Measurements from ENCODE around the gene RAB31.

The RAB31 gene

GRCh38 chr18:9690418-9691188 lies 17.5 kb upstream of the RAB31 start:
- in situ Hi-C loops (cut with HindIII; ENCODE audit: low sequenced_read_pairs) = no loop called here

GRCh38 chr18:9691235-9691634 lies 16.9 kb upstream of the RAB31 start:
- in situ Hi-C loops (cut with HindIII; ENCODE audit: low sequenced_read_pairs) = no loop called here

GRCh38 chr18:9694174-9694573 lies 13.9 kb upstream of the RAB31 start:
- in situ Hi-C loops (cut with HindIII; ENCODE audit: low sequenced_read_pairs) = no loop called here

GRCh38 chr18:9694952-9695495 lies 13.1 kb upstream of the RAB31 start:
- in situ Hi-C loops (cut with HindIII; ENCODE audit: low sequenced_read_pairs) = no loop called here

- in situ Hi-C loops (cut with HindIII; ENCODE audit: low sequenced_read_pairs) = no loop called here
Observed at GRCh38 chr18:9695605-9696004, 12.5 kb upstream of the RAB31 start.

GRCh38 chr18:9696112-9696511 lies 12.0 kb upstream of the RAB31 start:
- in situ Hi-C loops (cut with HindIII; ENCODE audit: low sequenced_read_pairs) = no loop called here

- in situ Hi-C loops (cut with HindIII; ENCODE audit: low sequenced_read_pairs) = no loop called here
Observed at GRCh38 chr18:9696701-9697100, 11.4 kb upstream of the RAB31 start.

- in situ Hi-C loops (cut with HindIII; ENCODE audit: low sequenced_read_pairs) = no loop called here
Observed at GRCh38 chr18:9697121-9697520, 11.0 kb upstream of the RAB31 start.

GRCh38 chr18:9698497-9698896 lies 9.6 kb upstream of the RAB31 start:
- in situ Hi-C loops (cut with HindIII; ENCODE audit: low sequenced_read_pairs) = no loop called here

GRCh38 chr18:9700261-9700796 lies 7.8 kb upstream of the RAB31 start:
- in situ Hi-C loops (cut with HindIII; ENCODE audit: low sequenced_read_pairs) = no loop called here

GRCh38 chr18:9701609-9702349 lies 6.3 kb upstream of the RAB31 start:
- in situ Hi-C loops (cut with HindIII; ENCODE audit: low sequenced_read_pairs) = no loop called here

- in situ Hi-C loops (cut with HindIII; ENCODE audit: low sequenced_read_pairs) = no loop called here
Observed at GRCh38 chr18:9704233-9705118, 3.6 kb upstream of the RAB31 start.

GRCh38 chr18:9705183-9705829 lies 2.8 kb upstream of the RAB31 start:
- in situ Hi-C loops (cut with HindIII; ENCODE audit: low sequenced_read_pairs) = no loop called here

GRCh38 chr18:9706081-9706935 lies 1.8 kb upstream of the RAB31 start:
- in situ Hi-C loops (cut with HindIII; ENCODE audit: low sequenced_read_pairs) = no loop called here

- in situ Hi-C loops (cut with HindIII; ENCODE audit: low sequenced_read_pairs) = no loop called here
Observed at GRCh38 chr18:9707381-9708056, 582 bp upstream of the RAB31 start.

GRCh38 chr18:9708434-9709303 lies 568 bp downstream of the RAB31 start:
- in situ Hi-C loops (cut with HindIII; ENCODE audit: low sequenced_read_pairs) = no loop called here

GRCh38 chr18:9709304-9709877 lies 1.3 kb downstream of the RAB31 start:
- in situ Hi-C loops (cut with HindIII; ENCODE audit: low sequenced_read_pairs) = no loop called here
